ENCODE results near the gene PPL. TPM values are rescaled to one million over a fixed set of nuclear protein-coding genes. Genes with fewer than 3 reads are reported as not detected.

Gene PPL
- total RNA-seq, 1 donor: 27.1 TPM

- peak overlapping the region; percentile 76 for H3K4me2 ChIP-seq (ENCODE audit: insufficient read depth, low read length)
- peaks cover 34% of the 10 kb centered on the region for H3K4me1 ChIP-seq (ENCODE audit: insufficient read depth, low read length)
- H3K79me2 ChIP-seq (ENCODE audit: insufficient read depth, low read length): no peaks in the 10 kb centered on the region
- H3K27ac ChIP-seq (ENCODE audit: low read depth, low read length): peak overlapping the region; percentile 44
- H2AFZ ChIP-seq (ENCODE audit: low read length): no peak overlapping the region
- no peak for TF ChIP-seq CTCF (IDR thresholded peaks at IDR 0.05; ENCODE audit: extremely low read depth, low read depth, low read length)
- H3K4me3 ChIP-seq (ENCODE audit: insufficient read depth, low read length): peak overlapping the region; percentile 36
- H3K9me3 ChIP-seq (ENCODE audit: low read depth, low read length): no peaks in the 10 kb centered on the region
- no peaks in the 10 kb centered on the region for H3K36me3 ChIP-seq (ENCODE audit: insufficient read depth, low read length)
- DNase-seq (ENCODE audit: insufficient read length, low spot score, missing footprints): peak; percentile 98
- no peaks in the 10 kb centered on the region for H3K27me3 ChIP-seq (ENCODE audit: insufficient read depth, low read length)
- H4K20me1 ChIP-seq (ENCODE audit: insufficient read depth, low read length): no peaks in the 10 kb centered on the region
Measured at GRCh38 chr16:4944333-4945281, 7.7 kb upstream of the PPL start.

GRCh38 chr16:4942481-4942880, 5.5 kb upstream of the PPL start:
- H2AFZ ChIP-seq (ENCODE audit: low read length): no peak overlapping the region
- peak; percentile 48 for DNase-seq (ENCODE audit: insufficient read length, low spot score, missing footprints)
- H3K27me3 ChIP-seq (ENCODE audit: insufficient read depth, low read length): peaks cover 13% of the 10 kb centered on the region
- peak overlapping the region; percentile 76 for H3K4me2 ChIP-seq (ENCODE audit: insufficient read depth, low read length)
- no peak overlapping the region for H3K4me3 ChIP-seq (ENCODE audit: insufficient read depth, low read length)
- H3K79me2 ChIP-seq (ENCODE audit: insufficient read depth, low read length): no peaks in the 10 kb centered on the region
- peaks cover 34% of the 10 kb centered on the region for H3K4me1 ChIP-seq (ENCODE audit: insufficient read depth, low read length)
- H4K20me1 ChIP-seq (ENCODE audit: insufficient read depth, low read length): no peaks in the 10 kb centered on the region
- peak overlapping the region; percentile 72 for H3K27ac ChIP-seq (ENCODE audit: low read depth, low read length)
- H3K36me3 ChIP-seq (ENCODE audit: insufficient read depth, low read length): no peaks in the 10 kb centered on the region
- no peak for TF ChIP-seq CTCF (IDR thresholded peaks at IDR 0.05; ENCODE audit: extremely low read depth, low read depth, low read length)
- no peaks in the 10 kb centered on the region for H3K9me3 ChIP-seq (ENCODE audit: low read depth, low read length)

GRCh38 chr16:4940719-4941118, 3.8 kb upstream of the PPL start:
- Histone ChIP-seq H3K4me2 (ENCODE audit: insufficient read depth, low read length) (no peak overlapping the region), H3K27me3 (ENCODE audit: insufficient read depth, low read length) (peaks cover 29% of the 10 kb centered on the region), H3K36me3 (ENCODE audit: insufficient read depth, low read length) (no peaks in the 10 kb centered on the region), H3K9me3 (ENCODE audit: low read depth, low read length) (no peaks in the 10 kb centered on the region), H3K79me2 (ENCODE audit: insufficient read depth, low read length) (no peaks in the 10 kb centered on the region), H2AFZ (ENCODE audit: low read length) (no peak overlapping the region), H3K27ac (ENCODE audit: low read depth, low read length) (no peak overlapping the region), H3K4me1 (ENCODE audit: insufficient read depth, low read length) (peaks cover 42% of the 10 kb centered on the region), H3K4me3 (ENCODE audit: insufficient read depth, low read length) (no peak overlapping the region), H4K20me1 (ENCODE audit: insufficient read depth, low read length) (no peaks in the 10 kb centered on the region)
- no peak for TF ChIP-seq CTCF (IDR thresholded peaks at IDR 0.05; ENCODE audit: extremely low read depth, low read depth, low read length)
- DNase-seq (ENCODE audit: insufficient read length, low spot score, missing footprints): peak; percentile 42

- Histone ChIP-seq H3K79me2 (ENCODE audit: insufficient read depth, low read length) (no peaks in the 10 kb centered on the region), H3K27me3 (ENCODE audit: insufficient read depth, low read length) (peaks cover 49% of the 10 kb centered on the region), H3K36me3 (ENCODE audit: insufficient read depth, low read length) (no peaks in the 10 kb centered on the region), H3K4me3 (ENCODE audit: insufficient read depth, low read length) (no peak overlapping the region), H3K9me3 (ENCODE audit: low read depth, low read length) (no peaks in the 10 kb centered on the region), H2AFZ (ENCODE audit: low read length) (no peak overlapping the region), H3K4me1 (ENCODE audit: insufficient read depth, low read length) (peaks cover 32% of the 10 kb centered on the region), H4K20me1 (ENCODE audit: insufficient read depth, low read length) (no peaks in the 10 kb centered on the region), H3K4me2 (ENCODE audit: insufficient read depth, low read length) (no peak overlapping the region), H3K27ac (ENCODE audit: low read depth, low read length) (no peak overlapping the region)
- DNase-seq (ENCODE audit: insufficient read length, low spot score, missing footprints): peak; percentile 66
- TF ChIP-seq CTCF (IDR thresholded peaks at IDR 0.05; ENCODE audit: extremely low read depth, low read depth, low read length): no peak
Measured at GRCh38 chr16:4938683-4939030, 1.7 kb upstream of the PPL start.
